CD4-positive, alpha-beta T cell (primary cell): ENCODE data around the gene PTGDR2. TPM values are rescaled to one million over a fixed set of nuclear protein-coding genes. Genes with fewer than 3 reads are reported as not detected.

Experiments
- ATAC-seq: fragments of 200-7000 bp; cut with Tn5 transposase; one replicate; pipeline ENCODE4 v1.10.0; 2022; ENCODE audit warnings: mild to moderate bottlenecking; ENCODE audit not compliant: poor library complexity
- CTCF ChIA-PET: fragments of 350-600 bp; sonication (Branson Sonifier 250); formaldehyde crosslinking; loops from one replicate; lab custom pipeline; 2021; ENCODE audit warnings: antibody characterized with exemption, inconsistent platforms; lab: Charles Lee
- POLR2A ChIA-PET: fragments of 350-600 bp; sonication (Branson Sonifier 250); formaldehyde crosslinking; loops from one replicate; lab custom pipeline; 2021; ENCODE audit warnings: antibody characterized with exemption, inconsistent platforms; lab: Charles Lee
- DNase-seq, 14 experiments: peaks; one replicate each; pipeline ENCODE4 v3.0.0-alpha.2; 2013 to 2020; ENCODE audit warnings: mixed read lengths in 2 of 14
- H3K27ac ChIP-seq, 2 donors: one replicate each; pipeline versions ENCODE4 v1.5.1 to v1.7.0; 2013; ENCODE audit warnings: low read length in 2 of 2, low read depth in 1 of 2, mild to moderate bottlenecking in 1 of 2
- H3K27me3 ChIP-seq, 2 experiments: 1 replicate in 1 of 2; 2 replicates in 1 of 2; pipeline versions ENCODE4 v1.6.1 to v1.7.0; 2013; ENCODE audit warnings: low read length in 2 of 2, control low read depth in 1 of 2, mild to moderate bottlenecking in 1 of 2, moderate library complexity in 1 of 2; ENCODE audit not compliant: insufficient read depth in 2 of 2, control insufficient read depth in 1 of 2
- H3K36me3 ChIP-seq: one replicate; pipeline ENCODE4 v1.6.1; 2013; ENCODE audit warnings: low read length, control low read depth; ENCODE audit not compliant: insufficient read depth
- H3K4me1 ChIP-seq: one replicate; pipeline ENCODE4 v1.6.1; 2013; ENCODE audit warnings: low read length, control low read depth; ENCODE audit not compliant: insufficient read depth
- H3K4me3 ChIP-seq: one replicate; pipeline ENCODE4 v1.5.1; 2013; ENCODE audit warnings: mild to moderate bottlenecking, low read length, moderate library complexity
- H3K9me3 ChIP-seq, 2 experiments: 1 replicate in 1 of 2; 2 replicates in 1 of 2; pipeline versions ENCODE4 v1.6.1 to v1.7.0; 2013; ENCODE audit warnings: low read length in 2 of 2, mild to moderate bottlenecking in 2 of 2, control low read depth in 1 of 2, moderate library complexity in 1 of 2; ENCODE audit not compliant: control insufficient read depth in 1 of 2, insufficient read depth in 1 of 2
- H3K27ac Mint-ChIP-seq: one replicate; pipeline ENCODE4 v1.8.0; 2020; ENCODE audit warnings: mixed read lengths
- H3K27me3 Mint-ChIP-seq: one replicate; pipeline ENCODE4 v1.8.0; 2021; ENCODE audit warnings: mixed read lengths
- H3K36me3 Mint-ChIP-seq: one replicate; pipeline ENCODE4 v1.8.0; 2021; ENCODE audit warnings: low read depth, mixed read lengths
- H3K4me1 Mint-ChIP-seq: one replicate; pipeline ENCODE4 v1.8.0; 2021; ENCODE audit warnings: low read depth, mixed read lengths
- H3K4me3 Mint-ChIP-seq: one replicate; pipeline ENCODE4 v1.8.0; 2020; ENCODE audit warnings: mild to moderate bottlenecking, mixed read lengths
- H3K9me3 Mint-ChIP-seq: one replicate; pipeline ENCODE4 v1.8.0; 2020; ENCODE audit warnings: mixed read lengths
- intact Hi-C, 2 experiments: fragments of 100-400 bp; cut with DNase I in 1 of 2; cut with micrococcal nuclease in 1 of 2; formaldehyde crosslinking; loops; one replicate each; pipeline versions ENCODE4 v1.15.1 to v1.9.0; 2023 to 2025; cut with DNase I, micrococcal nuclease
- total RNA-seq, 174 experiments: library from RNA in 2 of 174; stranded (reverse) in 2 of 174; gene quantifications; one replicate each; pipeline ENCODE4 v1.2.3 and lab custom pipeline; 2021 to 2026
- TF ChIP-seq, protein P1 (sequence below): fragments of 200-600 bp; IDR thresholded peaks from one replicate; pipeline ENCODE4 v1.8.0; 2022; ENCODE audit warnings: antibody characterized with exemption, mild to moderate bottlenecking

The PTGDR2 gene
- total RNA-seq, 2 experiments from 2014 or later, result 0.36 TPM

DNA sequence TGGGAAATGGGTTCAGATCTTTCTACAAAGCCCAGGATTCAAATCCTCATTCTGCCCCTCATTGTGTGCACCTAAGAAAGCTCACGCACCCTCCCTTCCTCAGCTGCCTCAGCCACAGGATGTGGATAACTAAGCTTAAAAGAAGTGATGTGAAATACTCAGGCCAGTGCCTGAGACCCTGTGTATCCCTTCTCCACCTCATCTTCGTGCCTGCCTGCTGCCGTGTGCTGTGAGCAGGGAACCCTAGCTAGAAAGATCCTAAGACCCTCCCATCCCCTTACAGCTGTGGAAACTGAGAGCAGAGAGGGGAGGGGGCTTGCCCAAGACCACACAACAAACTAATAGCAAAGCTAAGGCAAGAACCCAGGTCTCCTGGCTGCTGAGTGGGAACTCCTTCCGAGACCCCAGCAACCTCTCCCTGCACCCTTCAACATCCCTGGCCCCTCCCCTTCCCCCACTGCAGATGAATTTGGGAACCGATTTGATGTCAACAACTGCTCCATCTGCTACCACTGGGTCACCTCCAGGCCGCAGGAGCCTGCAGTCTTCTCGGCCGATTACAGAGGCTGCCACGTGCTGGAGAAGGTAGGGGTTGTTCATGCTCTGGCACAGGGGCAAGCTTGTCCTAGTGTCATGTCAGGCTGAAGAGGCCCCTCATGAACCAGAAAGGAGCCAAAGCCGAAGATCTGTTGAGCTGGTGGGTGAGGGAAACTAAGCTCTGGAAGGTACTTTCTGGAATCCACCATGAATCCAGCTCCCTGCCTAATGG, 13.1 kb upstream of the PTGDR2 start:
- ChIA-PET CTCF (interaction anchor here (0.5 kb wide), 1 partner anchor 302 kb away, joined by 3 read pairs; no protein-coding TSS in a partner anchor), POLR2A (no interaction called here)
- peaks cover 7% of the 10 kb centered on the region for H3K4me1 Mint-ChIP-seq
- H3K27me3 Mint-ChIP-seq, result no peaks in the 10 kb centered on the region
- H3K27ac Mint-ChIP-seq, result no peak overlapping the region
- H3K4me1 ChIP-seq, result peaks cover 20% of the 10 kb centered on the region
- DNase-seq (no peak), ATAC-seq (no peak)
- H3K4me3 ChIP-seq, result no peak overlapping the region
- no peaks in the 10 kb centered on the region for H3K36me3 Mint-ChIP-seq
- intact Hi-C loops, result no loop called here
- H3K36me3 ChIP-seq, result no peaks in the 10 kb centered on the region
- no peaks in the 10 kb centered on the region for H3K9me3 Mint-ChIP-seq
- TF ChIP-seq, protein P1, sequence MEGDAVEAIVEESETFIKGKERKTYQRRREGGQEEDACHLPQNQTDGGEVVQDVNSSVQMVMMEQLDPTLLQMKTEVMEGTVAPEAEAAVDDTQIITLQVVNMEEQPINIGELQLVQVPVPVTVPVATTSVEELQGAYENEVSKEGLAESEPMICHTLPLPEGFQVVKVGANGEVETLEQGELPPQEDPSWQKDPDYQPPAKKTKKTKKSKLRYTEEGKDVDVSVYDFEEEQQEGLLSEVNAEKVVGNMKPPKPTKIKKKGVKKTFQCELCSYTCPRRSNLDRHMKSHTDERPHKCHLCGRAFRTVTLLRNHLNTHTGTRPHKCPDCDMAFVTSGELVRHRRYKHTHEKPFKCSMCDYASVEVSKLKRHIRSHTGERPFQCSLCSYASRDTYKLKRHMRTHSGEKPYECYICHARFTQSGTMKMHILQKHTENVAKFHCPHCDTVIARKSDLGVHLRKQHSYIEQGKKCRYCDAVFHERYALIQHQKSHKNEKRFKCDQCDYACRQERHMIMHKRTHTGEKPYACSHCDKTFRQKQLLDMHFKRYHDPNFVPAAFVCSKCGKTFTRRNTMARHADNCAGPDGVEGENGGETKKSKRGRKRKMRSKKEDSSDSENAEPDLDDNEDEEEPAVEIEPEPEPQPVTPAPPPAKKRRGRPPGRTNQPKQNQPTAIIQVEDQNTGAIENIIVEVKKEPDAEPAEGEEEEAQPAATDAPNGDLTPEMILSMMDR, result no peak
- H3K9me3 ChIP-seq, result no peaks in the 10 kb centered on the region
- no peak overlapping the region for H3K4me3 Mint-ChIP-seq
- H3K27ac ChIP-seq, result no peak overlapping the region
- H3K27me3 ChIP-seq, result no peaks in the 10 kb centered on the region

DNA sequence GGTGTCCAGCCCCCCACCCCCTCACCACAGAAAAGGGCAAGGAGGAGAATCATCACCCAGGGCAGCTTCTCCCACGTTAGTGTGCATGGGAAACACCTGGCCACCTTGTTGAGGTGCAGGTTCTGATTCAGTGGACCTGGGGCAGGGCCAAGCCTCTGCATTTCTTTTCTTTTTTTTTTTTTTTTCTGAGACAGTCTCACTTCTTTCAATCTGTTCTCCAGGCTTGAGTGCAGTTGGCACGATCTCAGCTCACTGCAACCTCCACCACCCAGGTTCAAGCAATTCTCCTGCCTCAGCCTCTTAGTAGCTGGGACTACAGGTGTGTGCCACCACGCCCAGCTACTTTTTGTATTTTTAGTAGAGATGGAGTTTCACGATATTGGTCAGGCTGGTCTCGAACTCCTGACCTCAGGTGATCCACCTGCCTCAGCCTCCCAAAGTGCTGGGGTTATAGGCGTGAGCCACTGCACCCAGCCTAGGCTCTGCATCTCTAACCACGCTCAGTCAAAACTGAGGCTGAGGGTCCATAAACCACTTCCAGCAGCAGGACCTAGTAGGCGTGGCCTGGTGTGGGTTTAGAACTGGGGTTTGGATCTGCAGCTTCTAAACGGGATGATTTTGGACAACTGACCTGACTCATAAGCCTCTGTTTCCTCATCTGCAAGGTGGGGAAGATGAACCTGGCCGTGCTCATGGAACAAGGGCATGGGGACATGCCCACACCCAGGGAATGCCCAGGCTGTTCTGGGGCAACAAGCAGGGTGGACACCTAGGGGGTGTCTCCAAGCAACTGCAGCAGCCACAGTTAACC, 12.3 kb upstream of the PTGDR2 start:
- no peaks in the 10 kb centered on the region for H3K36me3 Mint-ChIP-seq
- DNase-seq (no peak), ATAC-seq (no peak)
- H3K9me3 Mint-ChIP-seq, result no peaks in the 10 kb centered on the region
- Histone ChIP-seq H3K36me3 (no peaks in the 10 kb centered on the region), H3K27me3 (no peaks in the 10 kb centered on the region), H3K4me3 (no peak overlapping the region), H3K4me1 (peaks cover 18% of the 10 kb centered on the region), H3K27ac (no peak overlapping the region), H3K9me3 (no peaks in the 10 kb centered on the region)
- TF ChIP-seq, protein P1, result no peak
- H3K27me3 Mint-ChIP-seq, result no peaks in the 10 kb centered on the region
- CTCF ChIA-PET, result interaction anchor here (0.5 to 0.7 kb wide), 2 partner anchors 32 to 303 kb away, joined by 3 to 4 read pairs; no protein-coding TSS in a partner anchor
- POLR2A ChIA-PET, result no interaction called here
- no peak overlapping the region for H3K4me3 Mint-ChIP-seq
- H3K27ac Mint-ChIP-seq, result no peak overlapping the region
- H3K4me1 Mint-ChIP-seq, result peaks cover 4% of the 10 kb centered on the region
- intact Hi-C loops, result no loop called here

DNA sequence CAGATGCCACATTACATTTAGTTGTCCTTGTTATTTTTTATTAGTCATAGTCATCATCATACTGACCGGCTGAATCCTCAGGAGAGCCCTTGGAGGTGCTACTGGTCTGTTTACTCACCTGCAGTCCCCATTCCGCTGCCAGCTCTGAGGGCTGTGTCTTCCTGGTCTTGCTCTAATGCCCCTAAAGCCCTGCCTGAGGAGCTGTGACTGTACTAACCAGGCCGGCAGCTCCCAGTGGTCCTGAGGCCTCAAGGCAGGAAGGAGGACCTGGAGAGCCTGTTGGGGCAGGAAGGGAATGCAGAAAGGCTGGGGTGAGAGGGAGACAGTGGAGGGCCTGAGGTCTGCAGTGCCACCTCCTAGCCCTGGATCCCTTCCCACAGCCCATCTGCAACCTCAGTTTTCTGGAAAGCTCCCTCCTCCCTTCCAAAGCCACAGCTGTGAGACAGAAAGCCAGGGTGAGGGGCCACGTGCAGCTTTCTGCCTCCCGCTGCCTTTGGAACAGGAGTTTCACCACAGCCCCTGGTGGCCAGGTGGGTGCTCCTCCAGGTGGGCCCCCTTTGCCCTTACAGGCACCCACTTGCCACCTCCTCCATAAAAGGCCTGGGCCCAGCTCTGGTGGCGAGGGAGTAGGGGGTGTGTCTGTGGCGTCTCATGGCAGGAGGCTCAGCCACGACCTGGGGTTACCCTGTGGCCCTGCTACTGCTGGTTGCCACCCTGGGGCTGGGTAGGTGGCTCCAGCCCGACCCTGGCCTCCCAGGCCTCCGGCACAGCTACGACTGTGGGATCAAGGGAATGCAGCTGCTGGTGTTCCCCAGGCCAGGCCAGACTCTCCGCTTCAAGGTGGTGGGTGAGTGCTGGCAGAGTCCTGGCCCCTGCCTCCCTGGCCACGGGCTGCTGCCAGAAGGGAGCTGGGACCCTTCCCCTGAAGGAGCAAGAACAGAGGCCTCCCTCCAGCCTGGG, 11.4 kb upstream of the PTGDR2 start, which contains the start of gene ZP1:
TSS of gene ZP1 (plus strand) at position 632 of the 960 bp plus-strand sequence. CDS start at position 652, 20 bp downstream.
- H3K4me3 Mint-ChIP-seq, result no peak within 1 kb of the TSS
- CTCF ChIA-PET, result no interaction called here
- Histone ChIP-seq H3K9me3 (no peaks in the 10 kb centered on the region), H3K36me3 (no peaks in the 10 kb centered on the region), H3K4me1 (peaks cover 11% of the 10 kb centered on the region), H3K27ac (no peak within 1 kb of the TSS), H3K27me3 (no peaks in the 10 kb centered on the region), H3K4me3 (no peak within 1 kb of the TSS)
- no peaks in the 10 kb centered on the region for H3K9me3 Mint-ChIP-seq
- no peak within 1 kb of the TSS for H3K27ac Mint-ChIP-seq
- H3K36me3 Mint-ChIP-seq, result no peaks in the 10 kb centered on the region
- no peaks in the 10 kb centered on the region for H3K4me1 Mint-ChIP-seq
- TF ChIP-seq, protein P1, result no peak
- intact Hi-C loops, result no loop called here
- no peak for ATAC-seq
- DNase-seq, result no peak
- POLR2A ChIA-PET, result no interaction called here
- H3K27me3 Mint-ChIP-seq, result no peaks in the 10 kb centered on the region
